AG04450 (cell line): ENCODE data around the gene QRFP. TPM values are rescaled to one million over a fixed set of nuclear protein-coding genes. Genes with fewer than 3 reads are reported as not detected.

ENCODE experiments used
- CTCF ChIA-PET: fragments of 300-600, 350-600 bp; formaldehyde crosslinking; extraction: SDS; loops from one replicate; lab custom pipeline; 2022; ENCODE audit warnings: antibody characterized with exemption, inconsistent platforms; lab: Charles Lee
- POLR2A ChIA-PET: fragments of 350-600 bp; formaldehyde crosslinking; extraction: SDS; loops from one replicate; lab custom pipeline; 2021; ENCODE audit warnings: antibody characterized with exemption, inconsistent platforms; lab: Yijun Ruan, JAX
- DNase-seq: peaks from one replicate; pipeline ENCODE4 v3.0.0-alpha.2; 2011; ENCODE audit warnings: low read depth, low spot score
- H3K27ac ChIP-seq: one replicate; pipeline ENCODE4 v1.5.1; 2012; ENCODE audit warnings: low read depth, low read length, control low read depth
- H3K27me3 ChIP-seq: one replicate; pipeline ENCODE4 v1.6.0; 2012; ENCODE audit warnings: low read length; ENCODE audit not compliant: control insufficient read depth, insufficient read depth
- H3K4me3 ChIP-seq: 2 replicates; pipeline ENCODE4 v1.5.1; 2011; ENCODE audit warnings: mild to moderate bottlenecking, low read depth, low read length, control low read depth
- H3K9me3 ChIP-seq: 2 replicates; pipeline ENCODE4 v1.5.1; 2012; ENCODE audit warnings: low read length; ENCODE audit not compliant: control insufficient read depth, insufficient read depth
- CTCF ChIP-seq: IDR thresholded peaks from 2 replicates; pipeline ENCODE4 v1.5.1; 2011; ENCODE audit warnings: low read depth, low read length, control low read depth, inconsistent platforms
- polyA plus RNA-seq: library from polyadenylated mRNA; depleted of rRNA; stranded (reverse); fragments of >200 nt; gene quantifications from 2 replicates; pipeline ENCODE4 v1.2.3, GENCODE V29; 2011

QRFP gene
- polyA plus RNA-seq, 1 experiment: not detected

GRCh38 chr9:130867556-130867955 lies 29.1 kb downstream of the QRFP start:
- no peak for TF ChIP-seq CTCF
- ChIA-PET POLR2A (no interaction called here), CTCF (interaction anchor here (0.8 to 12.0 kb wide), 22 partner anchors 9 to 180 kb away, joined by 3 to 390 read pairs (median 9); no protein-coding TSS in a partner anchor)
- Histone ChIP-seq H3K27ac (no peak overlapping the region), H3K4me3 (no peak overlapping the region), H3K9me3 (no peaks in the 10 kb centered on the region), H3K27me3 (no peaks in the 10 kb centered on the region)
- no peak for DNase-seq

GRCh38 chr9:130866474-130866965 lies 30.1 kb downstream of the QRFP start:
- ChIA-PET CTCF (interaction anchor here (0.7 to 12.0 kb wide), 50 partner anchors 8 to 187 kb away, joined by 3 to 390 read pairs (median 5); no protein-coding TSS in a partner anchor), POLR2A (no interaction called here)
- DNase-seq: peak; percentile 68
- no peaks in the 10 kb centered on the region for H3K9me3 ChIP-seq
- no peak overlapping the region for H3K27ac ChIP-seq
- peak overlapping the region; percentile 34 for H3K4me3 ChIP-seq
- H3K27me3 ChIP-seq: no peaks in the 10 kb centered on the region
- TF ChIP-seq CTCF: peak; percentile 97

- DNase-seq: no peak
- TF ChIP-seq CTCF: no peak
- H3K27me3 ChIP-seq: no peaks in the 10 kb centered on the region
- no peaks in the 10 kb centered on the region for H3K9me3 ChIP-seq
- CTCF ChIA-PET: interaction anchor here (0.6 to 12.0 kb wide), 38 partner anchors 9 to 222 kb away, joined by 3 to 390 read pairs (median 6); no protein-coding TSS in a partner anchor
- H3K27ac ChIP-seq: no peak overlapping the region
- POLR2A ChIA-PET: no interaction called here
- no peak overlapping the region for H3K4me3 ChIP-seq
Observed at GRCh38 chr9:130865921-130866320, 30.7 kb downstream of the QRFP start.

- no peak for TF ChIP-seq CTCF
- H3K27ac ChIP-seq: no peak overlapping the region
- H3K9me3 ChIP-seq: no peaks in the 10 kb centered on the region
- H3K27me3 ChIP-seq: no peaks in the 10 kb centered on the region
- POLR2A ChIA-PET: interaction anchor here (1.3 kb wide), 1 partner anchor 96 kb away, joined by 3 read pairs; no protein-coding TSS in a partner anchor
- CTCF ChIA-PET: interaction anchor here (1.0 to 12.0 kb wide), 13 partner anchors 9 to 182 kb away, joined by 3 to 390 read pairs (median 7); no protein-coding TSS in a partner anchor
- H3K4me3 ChIP-seq: no peak overlapping the region
- DNase-seq: no peak
Observed at GRCh38 chr9:130864541-130864940, 32.1 kb downstream of the QRFP start.

- H3K4me3 ChIP-seq: no peak overlapping the region
- DNase-seq: no peak
- ChIA-PET CTCF (interaction anchor here (0.5 to 12.0 kb wide), 8 partner anchors 21 to 521 kb away, joined by 3 to 390 read pairs (median 4); no protein-coding TSS in a partner anchor), POLR2A (no interaction called here)
- no peaks in the 10 kb centered on the region for H3K9me3 ChIP-seq
- H3K27ac ChIP-seq: peak overlapping the region; percentile 2
- no peak for TF ChIP-seq CTCF
- H3K27me3 ChIP-seq: no peaks in the 10 kb centered on the region
Observed at GRCh38 chr9:130862747-130863146, 33.9 kb downstream of the QRFP start.
